Adrenal gland (tissue), 12 donors: ENCODE data around the gene SAFB2. TPM values are rescaled to one million over a fixed set of nuclear protein-coding genes. Genes with fewer than 3 reads are reported as not detected.

Experiments
- DNase-seq, 7 donors: peaks; one replicate each; pipeline ENCODE4 v3.0.0-alpha.2; 2019 to 2020
- H3K27ac ChIP-seq, 5 donors: fragments of 200-600 bp; sonication (generic) in 4 of 5; 1 replicate in 3 of 5; 2 replicates in 2 of 5; pipeline versions ENCODE4 v1.5.1 to v1.8.0; 2016 to 2020; ENCODE audit warnings: mild to moderate bottlenecking in 1 of 5
- H3K27me3 ChIP-seq: fragments of 200-600 bp; 2 replicates; pipeline ENCODE4 v1.8.0; 2021
- H3K36me3 ChIP-seq, 2 donors: fragments of 200-600 bp; replicated peaks in 1 of 2; 1 replicate in 1 of 2; 2 replicates in 1 of 2; pipeline versions ENCODE4 v1.5.1 to v1.8.0; 2018 to 2022
- H3K4me1 ChIP-seq, 2 donors: fragments of 200-600 bp; replicated peaks in 1 of 2; 1 replicate in 1 of 2; 2 replicates in 1 of 2; pipeline versions ENCODE4 v1.5.1 to v1.8.0; 2018 to 2021
- H3K4me3 ChIP-seq, 4 donors: fragments of 200-600 bp; sonication (generic) in 3 of 4; one replicate each; pipeline ENCODE4 v1.5.1; 2016 to 2018
- H3K9me3 ChIP-seq, 3 donors: fragments of 200-600 bp; sonication (generic) in 1 of 3; replicated peaks in 1 of 3; 1 replicate in 2 of 3; 2 replicates in 1 of 3; pipeline versions ENCODE4 v1.5.1 to v1.8.0; 2016 to 2021
- CTCF ChIP-seq, 6 experiments: fragments of 450-650 bp in 4 of 6; fragments of 200-600 bp in 2 of 6; sonication (generic) in 1 of 6; IDR thresholded peaks; 1 replicate in 5 of 6; 2 replicates in 1 of 6; pipeline versions ENCODE4 v1.5.1 to v1.8.0; 2016 to 2021; ENCODE audit warnings: antibody characterized with exemption in 6 of 6, mild to moderate bottlenecking in 2 of 6, moderate library complexity in 1 of 6
- POLR2A ChIP-seq, 2 donors: fragments of 450-650 bp; IDR thresholded peaks; one replicate each; pipeline ENCODE4 v1.6.1; 2017; ENCODE audit warnings: antibody characterized with exemption in 2 of 2, mild to moderate bottlenecking in 2 of 2, moderate library complexity in 1 of 2
- WGBS, 4 donors: extraction: QIAGEN DNeasy Blood & Tissue Kit in 2 of 4; methylation state at CpG; one replicate each; pipeline versions ENCODE4 v1.1.5 to v1.1.7; 2013 to 2017; 5-methylcytosine and 5-hydroxymethylcytosine counted together
- intact Hi-C, 2 donors: fragments of 100-400 bp; cut with DNase I; formaldehyde crosslinking; loops; one replicate each; pipeline versions ENCODE4 v1.14.1 to v1.15.0; 2022 to 2023
- polyA plus RNA-seq, 3 donors: library from polyadenylated mRNA; stranded (reverse); fragments of 200-250 nt in 2 of 3; fragments of 350-450 nt in 1 of 3; fragmentation: Illumina TruSeq in 1 of 3; extraction: RNeasy Lipid Tissue Mini Kit (QIAGEN cat#74804) in 1 of 3; gene quantifications; one replicate each; pipeline ENCODE4 v1.2.3, GENCODE V29; 2013 to 2014
- total RNA-seq, 9 donors: library from RNA; depleted of rRNA in 4 of 9; stranded (reverse); fragments of >200 nt in 4 of 9; fragments of 120-200 nt in 1 of 9; fragmentation: NEBNext Ultra II Directional in 1 of 9; extraction: Animal tissue kit (Norgen Biotek cat#: 25700) in 1 of 9; gene quantifications; one replicate each; pipeline versions ENCODE4 v1.1.0 to v1.2.4, GENCODE V29; 2013 to 2023
- donor health status: healthy with polysubstance abuse.
- donor health status: Bipolar disorder and iron deficiency.
- donor health status: DM: yes; HTN: yes; CAD: no.
- donor health status: DM: no; HTN: no; CAD: no.
- donor health status: DM: no; HTN: no; CAD: no.
- donor health status: DM: yes; HTN: yes; CAD: no.

The SAFB2 gene
- total and polyA plus RNA-seq, 12 donors, result 27.1 to 254 (median 65.2) TPM

- Histone ChIP-seq H3K9me3 (peaks cover 0 to 6% (median 0%) of the 10 kb centered on the region in 3 donors), H3K4me1 (no peaks in the 10 kb centered on the region), H3K36me3 (no peaks in the 10 kb centered on the region), H3K27me3 (peaks cover 18% of the 10 kb centered on the region), H3K4me3 (no peak overlapping the region), H3K27ac (no peak overlapping the region)
- no peak for TF ChIP-seq POLR2A (IDR thresholded peaks at IDR 0.05)
- no peak for TF ChIP-seq CTCF (IDR thresholded peaks at IDR 0.05)
- WGBS, 4 donors, result 64 to 81% (median 74%) methylated on average over 7 of the region's 7 CpGs
- no peak for DNase-seq
- intact Hi-C loops, result loop anchor here in 1 of 2 donors (10.0 kb wide), 1 partner anchor 220 kb away; the partner anchor contains the start of gene PTPRS
These were observed 57.6 kb downstream of the SAFB2 start for GRCh38 chr19:5564930-5565329.

DNA sequence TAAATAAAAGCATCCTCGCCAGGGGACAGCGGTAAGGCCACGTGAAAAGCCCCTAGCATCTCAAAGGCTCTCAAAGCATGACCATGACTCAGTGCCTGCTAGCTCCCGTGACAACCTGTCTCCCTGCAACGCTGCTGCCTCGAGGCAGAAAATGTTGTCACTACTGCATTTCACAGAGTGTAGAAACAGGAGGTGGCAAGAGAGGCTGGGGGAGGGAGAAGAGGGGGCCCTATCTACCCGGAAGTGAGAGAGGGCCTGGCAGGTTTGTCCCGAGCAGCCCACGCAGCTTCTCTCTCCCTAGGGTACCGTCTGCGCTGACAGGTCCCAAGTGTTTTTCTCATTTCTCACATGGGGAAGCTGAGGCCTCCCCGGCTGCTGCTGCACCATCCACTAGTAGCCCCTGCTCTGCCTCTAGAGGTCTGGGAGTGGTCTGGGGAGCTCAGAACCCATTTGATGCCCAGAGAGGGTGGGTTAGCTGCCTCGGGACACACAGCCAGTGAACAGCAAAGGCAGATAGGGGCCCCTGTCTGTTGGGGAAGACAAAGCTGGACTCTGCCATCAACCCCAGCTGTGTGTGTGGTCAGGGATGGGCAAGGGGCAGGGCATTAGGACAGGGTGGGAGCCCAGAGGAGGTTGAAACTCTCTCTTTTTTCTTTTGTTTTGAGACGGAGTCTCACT lies 58.5 kb downstream of the SAFB2 start:
- Histone ChIP-seq H3K27ac (no peak overlapping the region), H3K9me3 (peaks cover 0 to 6% (median 0%) of the 10 kb centered on the region in 3 donors), H3K36me3 (no peaks in the 10 kb centered on the region), H3K4me1 (no peaks in the 10 kb centered on the region), H3K27me3 (peaks cover 15% of the 10 kb centered on the region), H3K4me3 (no peak overlapping the region)
- 42 to 51% (median 48%) methylated on average over 7 to 14 of the region's 14 CpGs for WGBS, 4 donors
- DNase-seq, result peak in 1 of 7 donors; percentile 78
- intact Hi-C loops, result loop anchor here in 1 of 2 donors (10.0 kb wide), 1 partner anchor 219 kb away; the partner anchor contains the start of gene PTPRS
- no peak for TF ChIP-seq CTCF (IDR thresholded peaks at IDR 0.05)
- no peak for TF ChIP-seq POLR2A (IDR thresholded peaks at IDR 0.05)

- H3K9me3 ChIP-seq, result peaks cover 0 to 6% (median 0%) of the 10 kb centered on the region in 3 donors
- 35 to 44% (median 40%) methylated on average over 8 of the region's 8 CpGs for WGBS, 4 donors
- no peaks in the 10 kb centered on the region for H3K4me1 ChIP-seq
- no peak for DNase-seq
- no peak for TF ChIP-seq POLR2A (IDR thresholded peaks at IDR 0.05)
- TF ChIP-seq CTCF (IDR thresholded peaks at IDR 0.05), result no peak
- no peak overlapping the region for H3K4me3 ChIP-seq
- H3K36me3 ChIP-seq, result no peaks in the 10 kb centered on the region
- intact Hi-C loops, result loop anchor here in 1 of 2 donors (10.0 kb wide), 1 partner anchor 218 kb away; the partner anchor contains the start of gene PTPRS
- no peak overlapping the region for H3K27ac ChIP-seq
- H3K27me3 ChIP-seq, result peaks cover 13% of the 10 kb centered on the region
These were observed 59.6 kb downstream of the SAFB2 start for GRCh38 chr19:5563008-5563431.

GRCh38 chr19:5562280-5562679 lies 60.3 kb downstream of the SAFB2 start:
- no peak for DNase-seq
- Histone ChIP-seq H3K27ac (no peak overlapping the region), H3K4me3 (no peak overlapping the region), H3K4me1 (no peaks in the 10 kb centered on the region), H3K36me3 (no peaks in the 10 kb centered on the region), H3K27me3 (peaks cover 8% of the 10 kb centered on the region), H3K9me3 (peaks cover 0 to 6% (median 0%) of the 10 kb centered on the region in 3 donors)
- 78 to 87% (median 81%) methylated on average over 6 to 7 of the region's 7 CpGs for WGBS, 4 donors
- TF ChIP-seq CTCF (IDR thresholded peaks at IDR 0.05), result no peak
- TF ChIP-seq POLR2A (IDR thresholded peaks at IDR 0.05), result no peak
- intact Hi-C loops, result loop anchor here in 1 of 2 donors (10.0 kb wide), 1 partner anchor 217 kb away; the partner anchor contains the start of gene PTPRS
